Measurements from ENCODE around the gene DLGAP1.

- TF ChIP-seq CTCF (IDR thresholded peaks at IDR 0.05) = no peak
- TF ChIP-seq POLR2A (IDR thresholded peaks at IDR 0.05; ENCODE audit: low read depth) = no peak
These were observed 843.6 kb downstream of the DLGAP1 start for GRCh38 chr18:3611313-3612090.
